HG02973 (cell line): ENCODE results near the gene NPEPPS.
A peak's percentile ranks its signal among the peaks of the same experiment; 100 is the strongest.
"Not testable (repeated sequence)": the region's sequence is repeated elsewhere in the genome, so short reads cannot be mapped to it uniquely, and the experiment has no call there.

Experiments used
- ATAC-seq: cut with Tn5 transposase; IDR thresholded peaks from one replicate; pipeline ENCODE4 v1.9.1; 2021; ENCODE audit warnings: moderate library complexity; ENCODE audit not compliant: unreplicated experiment

The NPEPPS gene, protein sequence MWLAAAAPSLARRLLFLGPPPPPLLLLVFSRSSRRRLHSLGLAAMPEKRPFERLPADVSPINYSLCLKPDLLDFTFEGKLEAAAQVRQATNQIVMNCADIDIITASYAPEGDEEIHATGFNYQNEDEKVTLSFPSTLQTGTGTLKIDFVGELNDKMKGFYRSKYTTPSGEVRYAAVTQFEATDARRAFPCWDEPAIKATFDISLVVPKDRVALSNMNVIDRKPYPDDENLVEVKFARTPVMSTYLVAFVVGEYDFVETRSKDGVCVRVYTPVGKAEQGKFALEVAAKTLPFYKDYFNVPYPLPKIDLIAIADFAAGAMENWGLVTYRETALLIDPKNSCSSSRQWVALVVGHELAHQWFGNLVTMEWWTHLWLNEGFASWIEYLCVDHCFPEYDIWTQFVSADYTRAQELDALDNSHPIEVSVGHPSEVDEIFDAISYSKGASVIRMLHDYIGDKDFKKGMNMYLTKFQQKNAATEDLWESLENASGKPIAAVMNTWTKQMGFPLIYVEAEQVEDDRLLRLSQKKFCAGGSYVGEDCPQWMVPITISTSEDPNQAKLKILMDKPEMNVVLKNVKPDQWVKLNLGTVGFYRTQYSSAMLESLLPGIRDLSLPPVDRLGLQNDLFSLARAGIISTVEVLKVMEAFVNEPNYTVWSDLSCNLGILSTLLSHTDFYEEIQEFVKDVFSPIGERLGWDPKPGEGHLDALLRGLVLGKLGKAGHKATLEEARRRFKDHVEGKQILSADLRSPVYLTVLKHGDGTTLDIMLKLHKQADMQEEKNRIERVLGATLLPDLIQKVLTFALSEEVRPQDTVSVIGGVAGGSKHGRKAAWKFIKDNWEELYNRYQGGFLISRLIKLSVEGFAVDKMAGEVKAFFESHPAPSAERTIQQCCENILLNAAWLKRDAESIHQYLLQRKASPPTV

GRCh38 chr17:47530557-47531232, at the start of gene NPEPPS:
NPEPPS (plus strand) TSS chr17:47531108; CDS start chr17:47531301, 193 bp downstream.
- peak; percentile 78 for ATAC-seq

DNA sequence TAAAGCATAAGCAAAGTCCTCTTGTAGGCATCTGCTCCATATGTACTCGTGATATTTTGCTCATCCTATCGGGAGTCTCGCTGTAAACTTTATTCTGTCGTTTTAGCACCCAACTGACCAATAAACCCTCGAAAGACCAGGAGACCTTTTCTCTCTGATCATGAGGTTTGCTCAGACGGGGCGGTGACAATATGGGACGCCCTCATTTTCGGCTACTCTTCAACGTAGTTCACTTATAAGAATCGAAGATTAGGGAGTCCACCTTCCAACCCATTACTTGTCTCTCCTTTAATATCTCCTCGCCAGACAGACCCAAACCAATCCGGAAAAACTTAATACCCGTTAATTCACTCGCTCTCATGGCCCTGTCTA, 39.1 kb upstream of the NPEPPS start:
- ATAC-seq = not testable (repeated sequence)

GRCh38 chr17:47499074-47499473, 31.8 kb upstream of the NPEPPS start:
- ATAC-seq = not testable (repeated sequence)

DNA sequence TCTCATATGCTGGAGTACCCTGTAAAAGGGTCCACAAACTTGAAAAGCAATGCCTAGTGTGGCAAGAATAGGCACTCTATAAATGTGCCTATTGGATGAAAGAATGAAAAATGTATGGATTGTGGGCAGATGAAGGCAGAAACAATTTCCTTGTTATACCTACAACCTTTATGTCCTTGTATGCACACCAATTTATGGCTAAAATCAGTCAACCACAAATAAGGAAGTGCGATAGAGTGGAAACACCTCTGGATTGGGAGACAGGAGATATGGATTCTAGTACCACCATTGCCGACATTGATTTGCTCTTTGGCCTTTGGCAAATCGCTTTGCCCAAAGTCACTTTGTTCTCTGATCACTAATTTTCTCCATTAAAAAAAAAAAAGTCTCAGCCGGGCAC, 31.4 kb upstream of the NPEPPS start:
- not testable (repeated sequence) for ATAC-seq

- ATAC-seq = not testable (repeated sequence)
These were observed 30.3 kb upstream of the NPEPPS start for GRCh38 chr17:47500620-47501019.

DNA sequence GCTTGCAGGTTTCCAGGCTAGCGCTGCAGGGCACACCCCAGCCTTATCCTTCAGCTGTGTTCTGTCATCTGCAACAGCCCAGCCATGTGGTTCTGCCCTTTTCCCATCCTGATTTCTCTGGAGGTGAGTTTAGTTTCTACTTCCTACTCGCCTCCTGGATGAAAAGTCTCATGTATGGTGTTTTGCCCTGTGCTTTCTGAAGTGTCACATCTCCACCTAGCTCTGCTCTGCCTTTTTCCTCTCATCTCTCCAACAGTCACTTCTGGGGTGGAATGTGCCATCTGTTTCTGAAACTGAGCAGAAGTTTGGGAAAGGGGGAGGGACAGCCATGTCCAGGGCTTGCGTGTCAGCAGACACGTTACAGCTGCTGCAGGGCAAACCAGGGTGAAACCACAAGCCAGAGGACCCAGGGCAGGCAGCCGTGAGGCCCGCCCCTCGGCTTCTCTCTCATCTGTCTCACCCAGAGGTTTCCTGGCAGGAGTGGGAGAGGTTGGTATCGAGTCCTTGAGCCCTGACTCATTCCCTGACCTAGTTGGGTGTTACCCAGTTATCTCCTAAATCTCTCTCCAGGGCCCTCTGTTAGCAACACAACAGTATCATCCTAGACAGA, 28.7 kb upstream of the NPEPPS start:
- peak; percentile 58 for ATAC-seq

GRCh38 chr17:47502776-47503455, 28.0 kb upstream of the NPEPPS start:
- not testable (repeated sequence) for ATAC-seq

- ATAC-seq = not testable (repeated sequence)
These were observed 19.2 kb upstream of the NPEPPS start for GRCh38 chr17:47511701-47512146.

DNA sequence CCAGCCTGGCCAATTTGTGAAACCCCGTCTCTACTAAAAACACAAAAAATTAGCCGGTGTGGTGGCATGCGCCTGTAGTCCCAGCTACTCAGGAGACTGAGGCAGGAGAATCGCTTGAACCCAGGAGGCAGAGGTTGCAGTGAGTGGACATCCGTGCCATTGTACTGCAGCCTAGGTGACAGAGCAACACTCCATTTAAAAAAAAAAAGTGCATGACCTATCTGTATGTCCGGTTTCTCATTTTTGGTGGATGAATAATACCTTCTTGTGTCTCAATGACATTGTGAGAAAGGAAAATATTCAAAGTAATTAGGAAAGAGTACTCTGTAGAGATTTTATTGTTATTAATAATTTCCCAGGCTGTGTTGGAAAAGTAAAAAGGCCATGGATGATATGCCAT, 17.6 kb upstream of the NPEPPS start:
- ATAC-seq = not testable (repeated sequence)

GRCh38 chr17:47518880-47519279, 12.0 kb upstream of the NPEPPS start:
- ATAC-seq = not testable (repeated sequence)

DNA sequence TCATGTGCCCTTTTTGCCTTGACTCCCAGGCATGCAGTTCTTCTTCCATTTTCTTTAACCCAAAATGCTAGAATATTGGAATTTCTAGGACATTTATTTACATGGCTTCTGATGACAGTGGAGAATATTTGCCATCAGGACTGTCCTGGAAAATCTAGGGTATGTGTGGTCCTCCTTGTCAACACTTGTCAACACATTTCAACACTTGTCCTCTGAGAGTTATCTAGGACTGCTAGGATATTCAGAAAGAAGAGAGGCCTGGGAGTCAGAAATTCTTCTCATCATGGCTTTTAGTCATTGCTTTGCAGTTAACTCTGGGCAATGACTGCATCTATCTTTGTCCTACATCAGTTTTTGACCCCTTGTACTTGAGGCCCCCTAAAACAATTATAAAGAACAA, 11.5 kb upstream of the NPEPPS start:
- not testable (repeated sequence) for ATAC-seq

GRCh38 chr17:47520279-47520678, 10.6 kb upstream of the NPEPPS start:
- not testable (repeated sequence) for ATAC-seq

DNA sequence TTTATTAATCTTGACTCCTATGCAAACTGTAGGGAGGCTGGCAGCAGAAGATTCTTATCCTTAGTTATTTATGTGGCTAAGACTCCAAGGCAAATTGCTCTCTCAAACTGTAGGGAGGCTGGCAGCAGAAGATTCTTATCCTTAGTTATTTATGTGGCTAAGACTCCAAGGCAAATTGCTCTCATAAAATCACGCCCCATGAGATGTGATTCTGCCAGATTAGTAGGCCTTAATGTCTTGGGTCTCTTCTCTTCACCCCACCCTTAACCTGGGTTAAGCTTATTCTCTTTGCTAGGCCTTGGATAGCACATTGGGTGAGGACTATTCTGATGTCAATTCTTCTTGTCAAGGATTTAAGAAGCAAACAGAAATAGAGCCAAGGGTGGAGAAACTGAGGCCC, 9.5 kb upstream of the NPEPPS start:
- not testable (repeated sequence) for ATAC-seq

- not testable (repeated sequence) for ATAC-seq
These were observed 8.6 kb upstream of the NPEPPS start for GRCh38 chr17:47522341-47522740.

GRCh38 chr17:47531233-47531820, 419 bp downstream of the NPEPPS start:
- ATAC-seq = peak; percentile 30

DNA sequence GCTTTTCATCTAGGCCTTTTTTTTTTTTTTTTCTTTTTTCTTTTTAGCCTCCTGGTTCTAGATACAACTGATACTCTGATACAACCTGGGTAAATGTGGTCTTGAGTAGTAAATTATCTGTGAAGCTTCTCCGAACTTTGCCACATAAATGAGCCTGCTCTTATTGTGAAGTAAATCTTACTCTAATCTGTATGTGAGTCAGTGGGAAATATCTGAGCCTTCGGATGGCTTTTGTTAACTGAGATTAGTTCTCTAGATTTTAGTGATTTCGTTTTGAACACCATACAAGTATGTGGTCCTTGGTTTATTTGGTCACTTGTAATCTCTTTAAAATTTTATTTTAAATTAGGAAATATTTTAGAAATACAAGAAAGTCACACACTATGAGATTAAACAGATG, 8.2 kb downstream of the NPEPPS start:
- ATAC-seq = not testable (repeated sequence)

DNA sequence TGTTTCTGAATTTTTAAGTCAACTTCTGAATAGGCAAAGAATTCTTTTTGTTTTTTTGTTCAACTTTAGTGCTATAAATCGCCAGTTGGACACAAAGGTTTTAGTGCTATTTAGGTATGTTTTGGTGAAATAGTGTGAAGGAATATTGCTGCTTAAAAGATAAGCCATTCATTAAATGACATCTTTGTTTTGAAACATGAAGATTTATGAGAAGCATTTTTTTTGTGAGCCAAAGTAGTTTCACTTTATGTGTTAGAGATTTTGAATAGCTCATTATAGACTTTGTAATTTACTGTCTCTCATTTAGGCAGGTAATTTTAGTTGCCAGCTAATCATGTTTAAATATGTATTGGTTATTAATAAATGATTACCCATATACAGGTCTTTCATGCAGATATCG, 10.8 kb downstream of the NPEPPS start:
- not testable (repeated sequence) for ATAC-seq

DNA sequence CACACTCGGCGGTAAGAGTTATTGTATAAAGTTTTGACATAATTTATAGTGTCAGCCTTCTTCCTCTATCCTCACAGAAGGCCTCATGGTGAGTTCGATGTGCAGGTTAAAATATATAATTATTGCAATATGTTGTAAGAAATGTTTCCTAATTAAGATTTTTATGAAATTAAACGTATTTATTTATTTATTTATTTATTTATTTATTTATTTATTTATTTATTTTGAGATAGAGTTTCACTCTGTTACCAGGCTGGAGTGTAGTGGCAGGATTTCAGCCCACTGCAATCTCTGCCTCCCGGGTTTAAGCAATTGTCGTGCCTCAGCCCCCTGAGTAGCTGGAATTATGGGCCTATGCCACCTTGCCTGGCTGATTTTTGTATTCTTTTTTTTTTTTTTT, 13.4 kb downstream of the NPEPPS start:
- not testable (repeated sequence) for ATAC-seq

GRCh38 chr17:47554733-47555132, 23.8 kb downstream of the NPEPPS start:
- ATAC-seq = not testable (repeated sequence)

GRCh38 chr17:47556108-47556507, 25.2 kb downstream of the NPEPPS start:
- not testable (repeated sequence) for ATAC-seq
